GM18511 (cell line): ENCODE data around the gene NQO2.
A peak's percentile ranks its signal among the peaks of the same experiment; 100 is the strongest.

Source experiments
- ATAC-seq: cut with Tn5 transposase; IDR thresholded peaks from one replicate; pipeline ENCODE4 v1.9.1; 2021; ENCODE audit warnings: mild to moderate bottlenecking, moderate library complexity; ENCODE audit not compliant: unreplicated experiment

Gene NQO2

GRCh38 chr6:2999618-3000557 is at the start of gene NQO2:
TSS of gene NQO2 (plus strand) at chr6:2999894. CDS start at chr6:3006553, 6,659 bp downstream.
- peak; percentile 75 for ATAC-seq

- no peak for ATAC-seq
Measured at GRCh38 chr6:2950713-2951112, 49.0 kb upstream of the NQO2 start.

- no peak for ATAC-seq
Measured at GRCh38 chr6:2951728-2952127, 48.0 kb upstream of the NQO2 start.

GRCh38 chr6:2952557-2953095 is 47.1 kb upstream of the NQO2 start:
- ATAC-seq, result peak; percentile 88

- ATAC-seq, result no peak
Measured at GRCh38 chr6:2953098-2953497, 46.6 kb upstream of the NQO2 start.

GRCh38 chr6:2956930-2957685 is 42.6 kb upstream of the NQO2 start:
- no peak for ATAC-seq

- ATAC-seq, result no peak
Measured at GRCh38 chr6:2957696-2958330, 41.9 kb upstream of the NQO2 start.

- no peak for ATAC-seq
Measured at GRCh38 chr6:2958331-2958711, 41.4 kb upstream of the NQO2 start.

- ATAC-seq, result no peak
Measured at GRCh38 chr6:2958776-2959175, 40.9 kb upstream of the NQO2 start.

GRCh38 chr6:2959909-2960719 is 39.6 kb upstream of the NQO2 start:
- no peak for ATAC-seq

GRCh38 chr6:2960935-2961334 is 38.8 kb upstream of the NQO2 start:
- no peak for ATAC-seq

- ATAC-seq, result no peak
Measured at GRCh38 chr6:2961506-2961905, 38.2 kb upstream of the NQO2 start.

GRCh38 chr6:2962004-2962403 is 37.7 kb upstream of the NQO2 start:
- ATAC-seq, result no peak

- no peak for ATAC-seq
Measured at GRCh38 chr6:2962636-2963035, 37.1 kb upstream of the NQO2 start.

GRCh38 chr6:2963756-2964155 is 35.9 kb upstream of the NQO2 start:
- no peak for ATAC-seq

GRCh38 chr6:2964793-2965505 is 34.7 kb upstream of the NQO2 start:
- no peak for ATAC-seq

- no peak for ATAC-seq
Measured at GRCh38 chr6:2966347-2966746, 33.3 kb upstream of the NQO2 start.

GRCh38 chr6:2967936-2968335 is 31.8 kb upstream of the NQO2 start:
- ATAC-seq, result no peak

GRCh38 chr6:2968600-2969135 is 31.0 kb upstream of the NQO2 start:
- ATAC-seq, result no peak

- ATAC-seq, result no peak
Measured at GRCh38 chr6:2969549-2969948, 30.1 kb upstream of the NQO2 start.
